NCI-H2107 (cell line): ENCODE data around the gene CLCN3.
"Not testable (repeated sequence)": the region's sequence is repeated elsewhere in the genome, so short reads cannot be mapped to it uniquely, and the experiment has no call there.

Experiments used
- DNase-seq: peaks from one replicate; lab custom pipeline; 2025; lab: John Stamatoyannopoulos, UW

Gene CLCN3

GRCh38 chr4:169707958-169708643, 87.7 kb downstream of the CLCN3 start:
- DNase-seq = no peak

DNA sequence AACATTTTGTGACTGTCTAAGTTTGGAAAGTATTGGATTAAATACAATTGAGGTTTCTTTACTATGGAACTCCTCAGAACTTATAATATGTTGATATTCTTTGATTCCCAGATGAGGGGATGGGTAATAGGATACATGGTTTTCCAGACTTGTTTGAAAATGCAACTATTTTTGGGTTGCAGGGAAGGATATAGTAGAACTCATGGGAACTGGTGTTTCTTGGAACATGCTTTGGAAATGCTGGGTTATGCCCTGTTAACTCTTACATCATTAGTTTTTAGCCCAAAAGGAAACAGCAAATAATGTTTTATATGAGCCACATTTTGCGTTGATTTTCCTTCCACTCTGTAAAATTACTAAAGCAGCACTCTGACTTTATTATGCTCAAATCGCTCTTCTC, 95.4 kb downstream of the CLCN3 start:
- DNase-seq = no peak

GRCh38 chr4:169716677-169717076, 96.3 kb downstream of the CLCN3 start:
- DNase-seq = no peak

GRCh38 chr4:169720529-169720928, 100.2 kb downstream of the CLCN3 start:
- no peak for DNase-seq

DNA sequence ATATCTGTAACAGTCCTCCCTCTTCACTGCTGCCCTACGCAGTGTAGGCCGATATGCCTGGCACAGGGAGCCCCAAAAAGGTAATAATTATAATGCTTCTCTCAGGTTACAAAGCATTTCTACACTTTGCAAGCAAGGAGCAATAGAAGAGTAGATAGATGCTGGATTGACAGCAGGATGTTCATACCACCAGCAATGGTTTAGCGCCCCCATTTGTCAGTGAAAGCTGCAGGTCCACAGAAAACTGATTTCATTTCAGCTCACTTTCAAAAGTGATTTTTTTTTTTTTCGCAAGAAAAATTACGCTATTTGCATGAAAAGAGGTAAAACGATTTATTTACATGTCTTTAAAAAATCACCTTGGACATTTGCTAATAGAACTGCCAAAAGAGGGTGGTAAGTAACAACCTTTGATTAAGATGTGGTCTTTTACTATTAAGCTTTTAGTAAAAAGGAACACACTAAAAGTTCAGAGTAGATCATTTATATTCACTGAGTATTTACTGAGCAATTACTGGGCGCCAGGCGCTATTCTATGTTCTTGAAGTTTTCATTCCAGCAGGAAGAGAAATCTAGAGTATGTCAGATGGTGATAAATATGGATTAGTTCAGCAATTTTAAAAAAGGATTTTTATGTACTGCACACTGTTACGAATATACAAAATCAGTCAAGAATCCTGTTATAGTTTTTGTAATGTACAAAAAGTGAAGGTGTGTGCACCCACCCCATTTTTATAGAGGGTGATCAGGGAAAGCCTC, 103.0 kb downstream of the CLCN3 start:
- no peak for DNase-seq

DNA sequence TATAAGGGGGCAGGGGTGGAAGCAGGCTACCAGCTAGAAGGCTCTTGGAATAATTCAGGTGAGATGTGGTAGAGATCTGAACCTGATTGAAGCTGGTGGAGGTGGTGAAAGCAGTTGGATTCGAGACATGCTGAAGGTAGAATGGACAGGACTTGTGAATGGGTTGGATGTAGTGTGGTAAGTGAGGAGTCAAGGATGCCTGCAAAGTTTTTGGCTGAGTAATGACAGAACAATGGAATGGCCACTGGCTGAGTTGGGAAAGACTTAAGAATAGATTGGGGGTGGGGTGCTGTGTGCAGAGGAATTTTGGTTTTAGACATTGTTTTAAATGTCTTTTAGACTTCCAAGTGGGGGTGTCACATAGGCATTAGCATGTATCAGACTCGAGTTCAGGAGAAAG, 103.9 kb downstream of the CLCN3 start:
- no peak for DNase-seq

- no peak for DNase-seq
Observed at GRCh38 chr4:169727616-169728015, 107.2 kb downstream of the CLCN3 start.

DNA sequence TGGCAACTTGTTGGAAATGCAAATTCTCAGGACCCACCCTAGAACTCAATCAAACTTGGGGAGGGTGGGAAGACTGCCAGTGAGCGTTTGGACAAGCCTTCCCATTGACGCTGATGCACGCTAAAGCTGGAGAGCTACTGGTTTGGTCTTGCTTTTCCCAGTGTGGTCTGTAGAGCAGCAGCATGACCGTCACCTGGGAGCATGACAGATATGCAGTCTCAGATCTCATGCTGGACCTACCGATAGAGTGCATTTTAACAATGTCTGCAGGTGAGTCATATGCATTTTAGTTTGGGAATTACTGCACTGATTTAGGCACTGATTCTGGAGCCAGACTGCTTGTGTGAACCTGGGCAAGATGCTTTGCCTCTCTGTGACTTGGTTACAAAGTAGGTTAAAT, 110.2 kb downstream of the CLCN3 start:
- DNase-seq = no peak

DNA sequence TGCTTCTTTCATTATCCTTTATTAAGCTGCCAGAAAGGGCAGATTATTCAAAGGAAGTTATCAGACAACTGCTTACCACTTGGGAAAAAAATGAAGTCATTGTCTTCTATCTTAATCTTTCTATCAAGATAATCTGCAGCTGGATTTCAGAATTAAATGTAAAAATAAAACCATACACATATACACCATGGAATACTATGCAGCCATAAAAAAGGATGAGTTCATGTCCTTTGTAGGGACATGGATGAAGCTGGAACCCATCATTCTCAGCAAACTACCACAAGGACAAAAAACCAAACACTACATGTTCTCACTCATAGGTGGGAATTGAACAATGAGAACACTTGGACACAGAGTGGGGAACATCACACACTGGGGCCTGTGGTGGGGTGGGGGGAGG, 118.2 kb downstream of the CLCN3 start:
- not testable (repeated sequence) for DNase-seq

DNA sequence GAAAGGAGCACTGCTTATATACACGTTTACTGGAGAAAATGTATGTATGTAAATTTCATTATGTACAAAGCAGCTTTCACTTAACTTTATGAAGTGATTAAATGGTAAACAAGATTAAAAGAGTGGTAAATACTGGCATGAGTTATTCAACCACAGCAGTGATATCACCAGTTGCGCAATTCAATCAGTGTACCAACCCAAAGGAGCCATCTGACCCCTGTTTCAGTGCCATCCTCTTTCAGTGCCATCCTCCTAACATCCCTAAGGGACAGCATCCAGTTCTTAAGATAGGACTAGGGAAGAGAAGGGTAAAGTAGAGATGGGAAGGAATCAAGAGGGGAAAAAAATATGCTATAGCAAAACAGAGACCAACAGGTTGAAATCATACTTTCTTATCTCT, 121.2 kb downstream of the CLCN3 start:
- DNase-seq = no peak

DNA sequence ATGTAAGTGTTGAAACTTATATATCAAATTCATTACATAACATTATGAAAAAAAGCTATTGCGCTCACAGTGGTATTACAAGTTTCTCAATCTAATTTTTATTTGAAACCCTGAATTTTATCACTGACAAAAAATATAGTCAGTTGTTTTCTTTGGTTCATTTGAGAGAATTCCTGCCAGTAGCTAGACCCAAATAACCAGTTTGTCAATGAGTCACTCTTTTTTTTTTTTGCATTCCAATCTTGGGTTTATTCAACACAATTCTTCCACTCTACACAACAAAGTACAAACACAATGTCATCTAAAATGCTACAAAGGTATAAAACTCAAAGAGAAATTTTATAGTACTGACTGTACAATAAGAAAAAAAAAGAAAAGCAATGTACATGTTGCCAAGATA, 124.2 kb downstream of the CLCN3 start:
- DNase-seq = no peak

GRCh38 chr4:169745291-169745690, 124.9 kb downstream of the CLCN3 start:
- DNase-seq = no peak

- DNase-seq = no peak
Observed at GRCh38 chr4:169756971-169757574, 136.7 kb downstream of the CLCN3 start.

DNA sequence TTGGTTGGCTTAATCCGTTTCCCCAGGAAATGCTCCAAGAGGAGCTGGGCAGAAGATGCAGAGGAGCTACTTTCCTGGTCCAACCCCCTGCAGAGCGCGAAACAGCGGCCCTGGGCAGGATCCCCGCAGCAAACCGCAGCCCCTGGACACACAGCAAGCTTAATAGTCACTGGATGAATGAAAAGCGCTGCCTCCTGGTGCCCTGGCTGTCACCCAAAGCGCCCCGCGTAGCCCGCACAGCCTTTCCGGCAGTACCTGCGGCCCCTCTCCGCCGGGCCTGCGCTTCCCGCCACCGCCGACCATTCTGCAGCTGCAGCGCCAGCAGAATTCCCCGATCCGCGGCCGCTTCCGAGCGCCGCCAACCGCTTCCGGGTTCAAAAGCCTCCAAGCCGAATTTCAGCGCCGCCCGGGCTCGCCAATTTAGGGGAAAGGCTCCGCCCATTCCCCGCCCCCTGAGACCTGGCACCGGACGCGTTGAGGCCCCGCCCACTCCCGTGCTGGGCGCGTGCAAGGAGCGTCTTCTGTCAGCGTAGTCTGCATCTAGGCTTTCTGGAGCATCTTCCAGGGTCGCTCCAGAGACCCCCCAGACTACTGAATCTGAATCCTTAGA, 137.3 kb downstream of the CLCN3 start, which contains the start of gene HPF1:
Gene HPF1, minus strand, starts transcription at position 370 of the 610 bp plus-strand sequence. Its CDS starts 67 bp downstream, at position 303.
- DNase-seq = peak; percentile 72

DNA sequence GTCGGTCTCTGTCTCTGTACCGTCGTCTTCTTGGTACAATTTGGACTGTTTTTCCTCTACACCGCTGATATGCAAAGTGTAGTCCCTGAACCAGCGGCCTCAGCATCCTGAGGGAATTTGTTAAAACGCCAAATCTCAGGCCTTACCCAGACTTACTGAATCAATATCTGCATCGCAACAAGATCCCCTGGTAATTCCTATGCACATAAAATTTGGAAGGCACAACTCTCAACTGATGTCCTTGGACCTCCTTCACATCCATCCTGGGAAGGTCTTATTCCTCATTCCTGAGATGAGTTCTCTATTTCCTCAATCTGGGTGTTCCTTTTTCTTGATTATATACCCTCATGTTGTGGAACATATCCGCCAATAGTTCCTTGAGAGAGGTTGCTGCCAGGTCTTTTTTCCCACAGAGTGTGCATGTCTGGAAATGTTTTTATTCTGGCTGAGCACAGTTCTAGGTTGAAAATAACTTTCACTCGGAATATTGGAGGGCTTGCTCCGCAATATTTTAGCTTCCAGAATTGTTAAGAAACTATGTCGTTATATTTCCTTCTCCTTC, 138.1 kb downstream of the CLCN3 start:
- DNase-seq = no peak

DNA sequence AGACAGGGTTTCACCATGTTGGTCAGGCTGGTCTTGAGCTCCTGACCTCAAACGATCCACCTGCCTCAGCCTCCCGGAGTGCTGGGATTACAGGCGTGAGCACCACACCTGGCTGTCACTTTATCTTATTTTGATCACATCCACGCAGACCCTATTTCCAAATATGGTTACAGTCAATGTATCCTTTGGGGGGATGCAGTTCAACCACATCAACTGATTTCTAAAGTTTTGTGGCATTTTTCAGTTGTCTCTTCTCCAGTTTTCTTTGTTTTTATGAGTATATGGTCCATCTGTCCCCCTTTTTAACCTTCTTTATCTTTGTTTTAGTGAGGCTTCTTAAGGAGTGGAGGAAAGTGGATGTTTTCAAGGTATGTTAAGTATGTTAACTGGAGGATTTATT, 141.5 kb downstream of the CLCN3 start:
- DNase-seq = no peak

GRCh38 chr4:169765835-169766234, 145.5 kb downstream of the CLCN3 start:
- DNase-seq = no peak

DNA sequence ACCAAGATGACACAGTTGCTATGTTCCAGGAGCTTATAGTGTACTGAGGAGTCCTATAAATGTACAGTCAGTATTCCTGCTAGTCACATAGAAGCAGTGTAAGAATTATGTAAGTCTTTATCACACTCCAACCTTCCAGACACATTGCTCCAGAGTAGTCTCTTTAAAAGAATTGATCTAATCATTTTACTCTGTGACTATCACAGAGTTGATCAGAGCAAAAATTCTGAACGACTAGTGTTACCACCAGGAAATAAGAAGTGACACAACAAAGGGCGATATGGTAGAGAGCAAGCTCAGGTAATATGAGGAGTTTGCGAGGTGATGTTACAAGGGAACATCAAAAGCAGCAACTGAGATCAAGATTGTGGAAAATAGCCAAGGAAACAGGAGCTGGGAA, 146.4 kb downstream of the CLCN3 start:
- DNase-seq = no peak

- DNase-seq = no peak
Observed at GRCh38 chr4:169768385-169768784, 148.0 kb downstream of the CLCN3 start.

DNA sequence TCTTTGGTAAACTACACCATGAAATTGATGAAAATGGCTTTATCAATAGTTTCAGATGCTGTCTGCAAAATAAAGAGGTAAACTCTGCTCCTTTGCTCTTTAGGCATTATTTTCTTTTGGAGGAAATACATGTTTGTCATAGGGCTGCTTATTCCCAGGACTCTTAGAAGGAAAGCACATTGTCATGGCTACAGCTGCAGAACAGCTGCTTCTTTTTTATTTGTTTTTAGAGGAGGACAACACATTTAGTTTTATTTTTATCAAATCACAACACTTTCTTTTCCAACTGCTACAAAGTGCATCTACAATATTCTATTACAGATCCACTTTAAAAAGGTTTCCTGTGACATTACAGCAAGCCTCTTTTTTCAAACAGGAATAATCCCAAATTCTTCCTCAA, 150.0 kb downstream of the CLCN3 start:
- DNase-seq = no peak

DNA sequence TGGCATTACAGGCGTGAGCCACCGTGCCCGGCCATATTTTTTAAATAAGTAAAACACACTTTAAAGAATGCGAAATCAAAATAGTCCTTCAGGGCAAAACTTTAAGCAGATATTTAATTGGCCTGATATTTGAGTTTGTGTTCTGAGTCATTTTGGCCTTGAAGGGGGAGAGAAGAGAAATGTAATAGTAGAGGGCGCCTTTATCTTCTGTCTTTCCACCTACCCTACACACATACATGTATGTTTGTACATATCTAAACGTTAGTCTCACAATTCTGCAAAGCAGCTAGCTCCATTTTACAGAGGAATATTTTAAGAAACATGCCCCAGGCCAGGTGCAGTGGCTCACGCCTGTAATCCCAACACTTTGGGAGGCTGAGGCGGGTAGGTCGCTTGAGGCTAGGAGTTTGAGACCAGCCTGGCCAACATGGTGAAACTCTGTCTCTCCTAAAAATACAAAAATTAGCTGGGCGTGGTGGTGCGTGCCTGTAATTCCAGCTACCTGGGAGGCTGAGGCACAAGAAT, 151.2 kb downstream of the CLCN3 start:
- DNase-seq = not testable (repeated sequence)
